ENCODE measurements around the gene IL9. TPM values are rescaled to one million over a fixed set of nuclear protein-coding genes. Genes with fewer than 3 reads are reported as not detected.

The IL9 gene
- not detected for total RNA-seq
- not detected for polyA plus RNA-seq
- 0 to 0.26 (median 0) reads per million in 6 experiments for total RNA-seq

DNA sequence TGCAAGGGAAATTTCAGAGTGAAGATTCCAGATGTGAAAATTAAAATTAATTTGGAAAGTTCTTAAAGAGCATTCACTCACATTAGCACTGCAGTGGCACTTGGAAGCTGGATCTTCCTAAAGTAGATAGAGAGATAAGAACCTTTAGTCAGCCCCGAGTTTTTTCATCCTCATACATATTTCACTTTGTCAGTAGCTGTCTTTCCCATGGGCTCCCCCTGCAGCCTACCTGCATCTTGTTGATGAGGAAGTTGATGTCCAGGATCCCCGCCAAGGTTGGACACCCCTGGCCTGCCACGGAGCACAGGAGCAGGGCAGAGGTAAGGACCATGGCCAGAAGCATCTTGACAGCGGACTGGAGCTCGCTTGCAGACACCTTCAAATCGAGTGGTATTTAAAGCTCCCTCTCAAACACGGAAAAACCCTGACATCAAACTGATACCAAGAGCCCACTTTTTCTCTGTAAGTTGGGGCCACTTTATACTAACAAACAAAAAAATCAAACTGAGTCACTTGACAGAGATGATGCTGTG is at the start of gene IL9:
IL9 (minus strand) TSS at position 368 of the 533 bp plus-strand sequence; CDS start at position 343, 25 bp downstream.
- ATAC-seq, result no peak
- no peaks in the 10 kb centered on the region for H3K36me3 Mint-ChIP-seq
- H3K27me3 Mint-ChIP-seq, result peaks cover 10 to 50% (median 24%) of the 10 kb centered on the region in 5 donors
- no peaks in the 10 kb centered on the region for H3K4me1 Mint-ChIP-seq
- H3K4me3 Mint-ChIP-seq, result no peak within 1 kb of the TSS
- POLR2A ChIA-PET, result no interaction called here
- no peak within 1 kb of the TSS for H3K27ac Mint-ChIP-seq
- H3K9me3 Mint-ChIP-seq, result no peaks in the 10 kb centered on the region
- DNase-seq, result no peak

GRCh38 chr5:135944967-135945560 is 49.4 kb upstream of the IL9 start:
- Mint-ChIP-seq H3K4me1 (no peaks in the 10 kb centered on the region), H3K36me3 (no peaks in the 10 kb centered on the region), H3K27ac (no peak overlapping the region), H3K9me3 (no peaks in the 10 kb centered on the region), H3K27me3 (peaks cover 7 to 21% (median 13%) of the 10 kb centered on the region in 5 donors), H3K4me3 (no peak overlapping the region)
- ATAC-seq, result no peak
- POLR2A ChIA-PET, result no interaction called here
- peak in 2 of 10 donors; percentile 11 to 14 for DNase-seq

GRCh38 chr5:135944564-135944963 is 48.9 kb upstream of the IL9 start:
- POLR2A ChIA-PET, result no interaction called here
- H3K36me3 Mint-ChIP-seq, result no peaks in the 10 kb centered on the region
- ATAC-seq (no peak), DNase-seq (no peak)
- no peak overlapping the region for H3K4me3 Mint-ChIP-seq
- no peak overlapping the region for H3K27ac Mint-ChIP-seq
- no peaks in the 10 kb centered on the region for H3K9me3 Mint-ChIP-seq
- peaks cover 7 to 21% (median 12%) of the 10 kb centered on the region in 5 donors for H3K27me3 Mint-ChIP-seq
- no peaks in the 10 kb centered on the region for H3K4me1 Mint-ChIP-seq

DNA sequence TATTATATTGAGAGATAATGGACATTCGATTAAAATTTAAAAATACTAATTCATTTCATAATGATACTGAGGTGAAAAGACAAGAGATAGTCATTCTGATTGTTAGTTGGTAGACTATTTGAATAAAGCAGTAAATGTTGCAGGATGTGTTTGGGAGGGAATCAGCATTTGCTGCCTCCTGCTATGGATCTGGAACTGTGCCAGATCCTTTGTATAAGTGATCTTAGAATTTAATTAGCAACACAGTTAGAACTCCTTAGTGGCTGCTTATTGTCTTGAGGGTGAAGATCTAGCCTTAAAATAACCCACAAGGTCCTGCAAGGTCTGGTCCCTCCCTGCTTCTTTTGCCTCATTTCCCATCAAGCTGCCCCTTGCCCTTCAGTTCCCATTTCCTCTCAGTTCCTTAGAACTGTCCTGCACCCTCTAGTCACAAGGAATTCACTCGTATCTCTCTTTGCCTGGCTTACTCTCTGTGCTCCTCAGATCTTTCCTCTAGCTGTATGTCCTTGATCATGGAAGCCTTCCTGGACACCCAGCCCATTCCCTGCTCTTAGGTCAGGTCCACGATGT is 46.6 kb upstream of the IL9 start:
- Mint-ChIP-seq H3K27ac (peak overlapping the region in 1 of 10 donors; percentile 61), H3K27me3 (peaks cover 6 to 30% (median 12%) of the 10 kb centered on the region in 5 donors), H3K4me1 (no peaks in the 10 kb centered on the region), H3K9me3 (no peaks in the 10 kb centered on the region), H3K36me3 (no peaks in the 10 kb centered on the region), H3K4me3 (no peak overlapping the region)
- POLR2A ChIA-PET, result no interaction called here
- ATAC-seq, result no peak
- DNase-seq, result no peak

GRCh38 chr5:135941711-135942110 is 46.1 kb upstream of the IL9 start:
- POLR2A ChIA-PET, result no interaction called here
- Mint-ChIP-seq H3K27ac (no peak overlapping the region), H3K4me1 (no peaks in the 10 kb centered on the region), H3K36me3 (no peaks in the 10 kb centered on the region), H3K4me3 (no peak overlapping the region), H3K9me3 (no peaks in the 10 kb centered on the region), H3K27me3 (peaks cover 6 to 30% (median 12%) of the 10 kb centered on the region in 5 donors)
- DNase-seq (no peak), ATAC-seq (no peak)

GRCh38 chr5:135937245-135937911 is 41.7 kb upstream of the IL9 start:
- Mint-ChIP-seq H3K27me3 (peaks cover 5 to 20% (median 13%) of the 10 kb centered on the region in 5 donors), H3K9me3 (no peaks in the 10 kb centered on the region), H3K4me1 (no peaks in the 10 kb centered on the region), H3K27ac (no peak overlapping the region), H3K4me3 (no peak overlapping the region), H3K36me3 (no peaks in the 10 kb centered on the region)
- POLR2A ChIA-PET, result no interaction called here
- ATAC-seq, result no peak
- DNase-seq, result no peak

DNA sequence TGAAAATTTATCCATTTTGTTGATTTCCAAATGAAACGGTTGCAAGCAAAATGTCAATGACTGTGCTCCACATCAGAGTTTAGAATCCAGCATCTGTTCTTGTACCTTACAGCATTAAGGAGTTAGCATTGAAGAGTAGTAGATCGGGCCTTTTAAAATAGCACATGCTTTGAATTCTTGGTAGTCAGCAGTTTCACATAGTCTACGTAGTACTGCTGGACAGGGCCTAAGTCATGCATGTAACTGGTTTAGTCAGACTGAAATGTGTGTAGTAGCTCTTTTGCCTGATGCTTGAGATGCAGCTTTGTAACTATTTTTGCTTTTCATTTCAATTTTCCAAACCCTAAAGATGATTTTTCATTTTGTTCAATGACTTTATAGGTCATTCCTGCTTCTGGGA is 39.3 kb upstream of the IL9 start:
- Mint-ChIP-seq H3K4me3 (no peak overlapping the region), H3K27me3 (peaks cover 17 to 38% (median 23%) of the 10 kb centered on the region in 5 donors), H3K36me3 (no peaks in the 10 kb centered on the region), H3K27ac (no peak overlapping the region), H3K4me1 (peaks cover 0 to 6% (median 0%) of the 10 kb centered on the region in 4 donors), H3K9me3 (no peaks in the 10 kb centered on the region)
- POLR2A ChIA-PET, result no interaction called here
- DNase-seq (no peak), ATAC-seq (no peak)

DNA sequence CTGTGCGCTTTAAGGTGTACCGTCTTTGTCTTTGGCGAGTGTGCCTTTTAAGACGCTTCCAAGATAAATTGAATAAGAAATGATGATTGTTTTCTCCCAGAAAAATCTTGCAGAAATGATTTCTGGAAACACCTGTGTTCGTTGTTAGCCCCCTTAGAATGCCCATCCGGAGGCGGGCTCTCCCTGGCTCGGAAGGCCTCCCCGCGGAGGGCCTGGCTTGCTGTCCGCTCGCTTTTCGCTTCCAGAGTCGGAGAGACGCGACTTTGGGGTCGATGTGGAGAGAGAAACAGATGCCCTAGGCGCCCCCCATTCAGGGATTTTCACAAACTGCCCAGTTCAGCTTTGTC is 35.3 kb upstream of the IL9 start:
- Mint-ChIP-seq H3K9me3 (peaks cover 0 to 13% (median 0%) of the 10 kb centered on the region in 9 donors), H3K4me1 (peaks cover 0 to 6% (median 0%) of the 10 kb centered on the region in 4 donors), H3K4me3 (peak overlapping the region in 5 of 10 donors; percentile 13 to 60 (median 39)), H3K27ac (no peak overlapping the region), H3K27me3 (peaks cover 30 to 58% (median 37%) of the 10 kb centered on the region in 5 donors), H3K36me3 (peaks cover 0 to 5% (median 0%) of the 10 kb centered on the region in 3 donors)
- DNase-seq, result no peak
- ATAC-seq, result no peak
- POLR2A ChIA-PET, result no interaction called here

- H3K36me3 Mint-ChIP-seq, result peaks cover 0 to 5% (median 0%) of the 10 kb centered on the region in 3 donors
- peak overlapping the region in 5 of 10 donors; percentile 13 to 60 (median 39) for H3K4me3 Mint-ChIP-seq
- ATAC-seq (no peak), DNase-seq (no peak)
- peaks cover 0 to 13% (median 0%) of the 10 kb centered on the region in 9 donors for H3K9me3 Mint-ChIP-seq
- POLR2A ChIA-PET, result no interaction called here
- H3K4me1 Mint-ChIP-seq, result peaks cover 0 to 6% (median 0%) of the 10 kb centered on the region in 4 donors
- H3K27me3 Mint-ChIP-seq, result peaks cover 32 to 63% (median 39%) of the 10 kb centered on the region in 5 donors
- H3K27ac Mint-ChIP-seq, result no peak overlapping the region
These were observed 34.6 kb upstream of the IL9 start for GRCh38 chr5:135930029-135930948.

GRCh38 chr5:135921388-135921787 is 25.7 kb upstream of the IL9 start:
- Mint-ChIP-seq H3K36me3 (no peaks in the 10 kb centered on the region), H3K4me3 (no peak overlapping the region), H3K9me3 (peaks cover 0 to 2% (median 0%) of the 10 kb centered on the region in 9 donors), H3K27ac (no peak overlapping the region), H3K4me1 (peaks cover 0 to 3% (median 0%) of the 10 kb centered on the region in 4 donors), H3K27me3 (peaks cover 20 to 52% (median 40%) of the 10 kb centered on the region in 5 donors)
- no peak for ATAC-seq
- POLR2A ChIA-PET, result no interaction called here
- DNase-seq, result no peak

DNA sequence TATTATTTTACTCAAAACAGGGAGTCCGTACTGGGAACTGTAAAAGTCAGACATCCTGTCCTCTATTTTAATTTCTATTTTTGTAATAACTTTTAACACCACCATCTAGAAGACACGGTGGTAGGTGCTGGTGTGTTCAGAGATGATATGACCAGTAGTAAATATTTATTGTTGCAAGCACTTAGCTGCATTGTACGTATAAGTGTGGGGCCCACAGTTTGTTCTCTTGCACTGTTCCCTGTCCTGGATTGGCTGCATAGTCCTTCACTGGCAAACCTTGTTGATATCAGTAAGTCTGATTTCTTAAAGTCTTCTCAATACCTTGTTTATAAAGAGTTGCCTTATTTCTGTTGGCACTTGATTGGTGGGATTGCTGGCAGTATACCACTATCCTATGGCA is 24.6 kb upstream of the IL9 start:
- peaks cover 0 to 3% (median 0%) of the 10 kb centered on the region in 4 donors for H3K4me1 Mint-ChIP-seq
- POLR2A ChIA-PET, result no interaction called here
- no peak overlapping the region for H3K27ac Mint-ChIP-seq
- peaks cover 20 to 42% (median 34%) of the 10 kb centered on the region in 5 donors for H3K27me3 Mint-ChIP-seq
- DNase-seq (no peak), ATAC-seq (no peak)
- no peak overlapping the region for H3K4me3 Mint-ChIP-seq
- H3K36me3 Mint-ChIP-seq, result no peaks in the 10 kb centered on the region
- peaks cover 0 to 2% (median 0%) of the 10 kb centered on the region in 9 donors for H3K9me3 Mint-ChIP-seq

- POLR2A ChIA-PET, result no interaction called here
- Mint-ChIP-seq H3K27ac (no peak overlapping the region), H3K9me3 (peaks cover 0 to 2% (median 0%) of the 10 kb centered on the region in 9 donors), H3K4me1 (no peaks in the 10 kb centered on the region), H3K4me3 (no peak overlapping the region), H3K36me3 (no peaks in the 10 kb centered on the region), H3K27me3 (peaks cover 22 to 36% (median 28%) of the 10 kb centered on the region in 5 donors)
- ATAC-seq (no peak), DNase-seq (peak in 1 of 10 donors; percentile 11)
These were observed 21.1 kb upstream of the IL9 start for GRCh38 chr5:135916638-135917263.
